SK-N-SH (cell line): ENCODE data around the gene ARHGDIA. TPM values are rescaled to one million over a fixed set of nuclear protein-coding genes. Genes with fewer than 3 reads are reported as not detected.

Source experiments
- CTCF ChIA-PET: fragments of 300-600, 350-600 bp; formaldehyde crosslinking; extraction: SDS; loops from one replicate; lab custom pipeline; 2021; lab: Yijun Ruan, JAX
- POLR2A ChIA-PET: fragments of 350-600 bp; sonication (Branson Sonifier 250); formaldehyde crosslinking; extraction: SDS; loops from one replicate; lab custom pipeline; 2020; ENCODE audit warnings: antibody characterized with exemption, inconsistent platforms; lab: Yijun Ruan, JAX
- DNase-seq: peaks from one replicate; pipeline ENCODE4 v3.0.0; 2012
- H2AFZ ChIP-seq: fragments of 200-600 bp; sonication (generic); 2 replicates; pipeline ENCODE4 v1.8.1; 2016; ENCODE audit warnings: antibody characterized with exemption, mild to moderate bottlenecking, low read depth
- H3F3A ChIP-seq: fragments of 200-600 bp; sonication (generic); replicated peaks from 2 replicates; pipeline ENCODE3; 2016; ENCODE audit warnings: antibody characterized with exemption, mild to moderate bottlenecking; ENCODE audit not compliant: insufficient read depth
- H3K27ac ChIP-seq, 2 experiments: fragments of 200-500 bp in 1 of 2; fragments of 200-600 bp in 1 of 2; sonication (Bioruptor generic) in 1 of 2; sonication (generic), shearing (Covaris generic) in 1 of 2; 2 replicates each; pipeline versions ENCODE4 v1.5.1 to v1.6.1; 2014 to 2016; ENCODE audit warnings: low read depth in 2 of 2, inconsistent platforms in 1 of 2, low read length in 1 of 2, mild to moderate bottlenecking in 1 of 2, mixed read lengths in 1 of 2
- H3K27me3 ChIP-seq: fragments of 200-600 bp; sonication (generic), shearing (Covaris generic); 2 replicates; pipeline ENCODE4 v1.6.1; 2016; ENCODE audit warnings: mixed run types; ENCODE audit not compliant: insufficient read depth
- H3K36me3 ChIP-seq, 2 experiments: fragments of 200-500 bp in 1 of 2; fragments of 200-600 bp in 1 of 2; sonication (Bioruptor generic) in 1 of 2; sonication (generic) in 1 of 2; replicated peaks in 1 of 2; 2 replicates each; pipeline versions ENCODE3 to v1.5.1; 2014 to 2016; ENCODE audit warnings: low read length in 1 of 2, mild to moderate bottlenecking in 1 of 2; ENCODE audit not compliant: insufficient read depth in 2 of 2, control insufficient read depth in 1 of 2
- H3K4me1 ChIP-seq, 2 experiments: fragments of 200-500 bp in 1 of 2; fragments of 200-600 bp in 1 of 2; sonication (Bioruptor generic) in 1 of 2; sonication (generic), shearing (Covaris generic) in 1 of 2; 2 replicates each; pipeline versions ENCODE4 v1.5.1 to v1.6.1; 2014 to 2016; ENCODE audit warnings: low read depth in 1 of 2, low read length in 1 of 2, mixed run types in 1 of 2; ENCODE audit not compliant: insufficient read depth in 2 of 2, control insufficient read depth in 1 of 2
- H3K4me2 ChIP-seq: fragments of 200-600 bp; sonication (generic), shearing (Covaris generic); 2 replicates; pipeline ENCODE4 v1.6.1; 2017; ENCODE audit warnings: mixed run types
- H3K4me3 ChIP-seq, 2 experiments: fragments of 200-500 bp in 1 of 2; fragments of 200-600 bp in 1 of 2; sonication (Bioruptor generic) in 1 of 2; sonication (generic), shearing (Covaris generic) in 1 of 2; 2 replicates each; pipeline versions ENCODE4 v1.5.1 to v1.8.1; 2014 to 2016; ENCODE audit warnings: low read depth in 2 of 2, inconsistent platforms in 1 of 2, low read length in 1 of 2, mild to moderate bottlenecking in 1 of 2, mixed read lengths in 1 of 2, moderate library complexity in 1 of 2
- H3K79me2 ChIP-seq: fragments of 200-600 bp; sonication (generic); 2 replicates; pipeline ENCODE4 v1.8.1; 2017; ENCODE audit warnings: mild to moderate bottlenecking; ENCODE audit not compliant: insufficient read depth
- H3K9ac ChIP-seq: fragments of 200-600 bp; sonication (generic); 2 replicates; pipeline ENCODE4 v1.6.1; 2017; ENCODE audit warnings: mixed run types
- H3K9me2 ChIP-seq: fragments of 200-600 bp; sonication (generic); 2 replicates; pipeline ENCODE4 v1.6.1; 2017; ENCODE audit warnings: mixed run types
- H3K9me3 ChIP-seq: fragments of 200-600 bp; sonication (generic); 2 replicates; pipeline ENCODE4 v1.6.1; 2017; ENCODE audit warnings: mixed run types, mild to moderate bottlenecking, moderate library complexity
- H4K20me1 ChIP-seq: fragments of 200-600 bp; sonication (generic); 2 replicates; pipeline ENCODE4 v1.6.1; 2017; ENCODE audit warnings: mild to moderate bottlenecking, mixed run types; ENCODE audit not compliant: insufficient read depth
- CHD2 ChIP-seq: fragments of 150-350 bp; IDR thresholded peaks from 2 replicates; pipeline ENCODE4 v1.6.1; 2018; ENCODE audit warnings: low read length; ENCODE audit not compliant: partially characterized antibody
- CTCF ChIP-seq: fragments of 200-600 bp; sonication (generic); IDR thresholded peaks from 2 replicates; pipeline ENCODE4 v1.6.1; 2017; ENCODE audit warnings: antibody characterized with exemption, mild to moderate bottlenecking, moderate library complexity
- EP300 ChIP-seq, 2 experiments: IDR thresholded peaks; 2 replicates each; pipeline versions ENCODE4 v1.4.0 to v1.6.1; 2012; ENCODE audit warnings: borderline replicate concordance in 1 of 2, low read depth in 1 of 2, low read length in 1 of 2
- FOXJ3 ChIP-seq: sonication (generic); formaldehyde crosslinking; IDR thresholded peaks from 2 replicates; pipeline ENCODE4 v1.5.1; 2020; ENCODE audit warnings: mild to moderate bottlenecking, missing genetic modification reagents
- FOXM1 ChIP-seq: IDR thresholded peaks from 2 replicates; pipeline ENCODE4 v1.4.0; 2012; ENCODE audit warnings: low read depth, mild to moderate bottlenecking
- GABPA ChIP-seq: IDR thresholded peaks from 2 replicates; pipeline ENCODE4 v1.4.0; 2012; ENCODE audit warnings: low read depth, mild to moderate bottlenecking
- JUND ChIP-seq: IDR thresholded peaks from 2 replicates; pipeline ENCODE4 v1.4.0; 2012
- MEF2A ChIP-seq: IDR thresholded peaks from 2 replicates; pipeline ENCODE4 v1.4.0; 2012; ENCODE audit warnings: low read depth, borderline replicate concordance
- MXI1 ChIP-seq: IDR thresholded peaks from 2 replicates; pipeline ENCODE4 v1.6.1; 2012; ENCODE audit warnings: mild to moderate bottlenecking, low read depth, low read length, improper control_type of control experiment
- POLR2AphosphoS5 ChIP-seq: IDR thresholded peaks from 2 replicates; pipeline ENCODE4 v1.6.1; 2012; ENCODE audit warnings: low read depth, low read length
- RCOR1 ChIP-seq: fragments of 150-350 bp; IDR thresholded peaks from 2 replicates; pipeline ENCODE4 v1.6.1; 2017; ENCODE audit warnings: antibody characterized with exemption, low read length
- REST ChIP-seq: IDR thresholded peaks from 2 replicates; pipeline ENCODE4 v1.6.1; 2012; ENCODE audit warnings: mild to moderate bottlenecking, low read depth, low read length, moderate library complexity
- RXRA ChIP-seq: IDR thresholded peaks from 2 replicates; pipeline ENCODE4 v1.4.0; 2012; ENCODE audit warnings: low read depth, mild to moderate bottlenecking, borderline replicate concordance
- SIN3A ChIP-seq: IDR thresholded peaks from 2 replicates; pipeline ENCODE4 v1.6.1; 2012; ENCODE audit warnings: low read depth, mild to moderate bottlenecking, low read length, moderate library complexity, borderline replicate concordance
- SMC3 ChIP-seq: IDR thresholded peaks from 2 replicates; pipeline ENCODE4 v1.6.1; 2012; ENCODE audit warnings: low read depth, low read length, improper control_type of control experiment
- TAF1 ChIP-seq: IDR thresholded peaks from 2 replicates; pipeline ENCODE4 v1.6.1; 2012; ENCODE audit warnings: low read depth, mild to moderate bottlenecking, low read length, moderate library complexity, borderline replicate concordance
- TEAD4 ChIP-seq: IDR thresholded peaks from 2 replicates; pipeline ENCODE4 v1.4.0; 2012; ENCODE audit warnings: mild to moderate bottlenecking, borderline replicate concordance; ENCODE audit not compliant: insufficient read depth
- YY1 ChIP-seq: IDR thresholded peaks from 2 replicates; pipeline ENCODE4 v1.4.0; 2012; ENCODE audit warnings: low read depth, mild to moderate bottlenecking
- WGBS: methylation state at CpG from one replicate; pipeline ENCODE4 v1.1.6; 2017; ENCODE audit warnings: low lambda C conversion rate; 5-methylcytosine and 5-hydroxymethylcytosine counted together
- polyA plus RNA-seq, 3 experiments: library from polyadenylated mRNA; depleted of rRNA; stranded (reverse); fragments of >200 nt; gene quantifications; 2 replicates each; pipeline ENCODE4 v1.2.3, GENCODE V29; 2012
- TF ChIP-seq, protein P1 (sequence below): IDR thresholded peaks from 2 replicates; pipeline ENCODE4 v1.4.0; 2012; ENCODE audit warnings: low read depth, borderline replicate concordance
- TF ChIP-seq, protein P2 (sequence below): fragments of 150-350 bp; IDR thresholded peaks from 2 replicates; pipeline ENCODE4 v1.6.1; 2016; ENCODE audit warnings: mild to moderate bottlenecking, low read depth, low read length
- TF ChIP-seq, protein P3 (sequence below): fragments of 150-350 bp; IDR thresholded peaks from 2 replicates; pipeline ENCODE4 v1.6.1; 2017; ENCODE audit warnings: antibody characterized with exemption, low read length, low read depth, borderline replicate concordance

Gene ARHGDIA
- polyA plus RNA-seq, 1 of the 3 experiments (the other 2 are of a cell fraction): 385 TPM

DNA sequence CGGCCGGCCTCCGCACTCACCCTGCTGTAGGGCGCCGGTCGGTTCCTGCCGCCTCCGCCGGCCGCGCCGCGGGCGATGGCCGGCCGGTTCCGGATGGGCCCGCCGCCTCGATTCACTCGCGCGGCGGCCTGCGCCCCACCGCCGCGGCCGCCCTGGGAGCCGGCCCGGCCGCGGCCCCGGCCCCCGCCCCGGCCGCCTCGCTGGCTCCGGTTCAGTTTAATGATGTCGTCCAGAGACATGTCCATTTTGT, 20.1 kb upstream of the ARHGDIA start (continued):
- TF ChIP-seq, protein P1, sequence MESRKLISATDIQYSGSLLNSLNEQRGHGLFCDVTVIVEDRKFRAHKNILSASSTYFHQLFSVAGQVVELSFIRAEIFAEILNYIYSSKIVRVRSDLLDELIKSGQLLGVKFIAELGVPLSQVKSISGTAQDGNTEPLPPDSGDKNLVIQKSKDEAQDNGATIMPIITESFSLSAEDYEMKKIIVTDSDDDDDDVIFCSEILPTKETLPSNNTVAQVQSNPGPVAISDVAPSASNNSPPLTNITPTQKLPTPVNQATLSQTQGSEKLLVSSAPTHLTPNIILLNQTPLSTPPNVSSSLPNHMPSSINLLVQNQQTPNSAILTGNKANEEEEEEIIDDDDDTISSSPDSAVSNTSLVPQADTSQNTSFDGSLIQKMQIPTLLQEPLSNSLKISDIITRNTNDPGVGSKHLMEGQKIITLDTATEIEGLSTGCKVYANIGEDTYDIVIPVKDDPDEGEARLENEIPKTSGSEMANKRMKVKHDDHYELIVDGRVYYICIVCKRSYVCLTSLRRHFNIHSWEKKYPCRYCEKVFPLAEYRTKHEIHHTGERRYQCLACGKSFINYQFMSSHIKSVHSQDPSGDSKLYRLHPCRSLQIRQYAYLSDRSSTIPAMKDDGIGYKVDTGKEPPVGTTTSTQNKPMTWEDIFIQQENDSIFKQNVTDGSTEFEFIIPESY: no peak
- TF ChIP-seq, protein P2, sequence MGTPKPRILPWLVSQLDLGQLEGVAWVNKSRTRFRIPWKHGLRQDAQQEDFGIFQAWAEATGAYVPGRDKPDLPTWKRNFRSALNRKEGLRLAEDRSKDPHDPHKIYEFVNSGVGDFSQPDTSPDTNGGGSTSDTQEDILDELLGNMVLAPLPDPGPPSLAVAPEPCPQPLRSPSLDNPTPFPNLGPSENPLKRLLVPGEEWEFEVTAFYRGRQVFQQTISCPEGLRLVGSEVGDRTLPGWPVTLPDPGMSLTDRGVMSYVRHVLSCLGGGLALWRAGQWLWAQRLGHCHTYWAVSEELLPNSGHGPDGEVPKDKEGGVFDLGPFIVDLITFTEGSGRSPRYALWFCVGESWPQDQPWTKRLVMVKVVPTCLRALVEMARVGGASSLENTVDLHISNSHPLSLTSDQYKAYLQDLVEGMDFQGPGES: no peak
- TF ChIP-seq MEF2A: no peak
- TF ChIP-seq SMC3: no peak
- no peak for TF ChIP-seq JUND
- TF ChIP-seq TEAD4: no peak
- no peak for TF ChIP-seq FOXJ3 (CRISPR knock-in tag)
- TF ChIP-seq, all 33 proteins: peak for 0

GRCh38 chr17:81890447-81891302, 19.5 kb upstream of the ARHGDIA start:
- Histone ChIP-seq H3K27ac (peak overlapping the region; percentile 51 to 67), H3K79me2 (peaks cover 91% of the 10 kb centered on the region), H3F3A (peaks cover 22% of the 10 kb centered on the region), H4K20me1 (peaks cover 14% of the 10 kb centered on the region; the same call in 1 of the 2 replicates), H3K9ac (peak overlapping the region; percentile 93), H3K27me3 (no peaks in the 10 kb centered on the region), H3K4me3 (peak overlapping the region; percentile 72 to 98), H3K9me2 (no peaks in the 10 kb centered on the region), H3K4me2 (peak overlapping the region; percentile 94), H3K9me3 (no peaks in the 10 kb centered on the region), H3K4me1 (peaks cover 12 to 19% of the 10 kb centered on the region in 2 experiments), H3K36me3 (peaks cover 46 to 48% of the 10 kb centered on the region in 2 experiments), H2AFZ (no peak overlapping the region)
- 4% methylated on average over 62 of the region's 69 CpGs for WGBS
- ChIA-PET POLR2A (interaction anchor here (0.5 to 1.0 kb wide), 2 partner anchors 160 to 224 kb away, joined by 3 to 6 read pairs; partner anchors contain the start of genes CCDC137 and OXLD1), CTCF (interaction anchor here (1.0 to 5.3 kb wide), 5 partner anchors 21 to 156 kb away, joined by 3 to 30 read pairs (median 5); partner anchors contain the start of gene ARHGDIA)
- peak; percentile 76 for DNase-seq
- TF ChIP-seq CHD2: no peak
- no peak for TF ChIP-seq RXRA
- no peak for TF ChIP-seq SMC3
- no peak; the same call in 1 of the 2 replicates for TF ChIP-seq MXI1
- no peak for TF ChIP-seq FOXM1
- no peak for TF ChIP-seq EP300 (IDR thresholded peaks at IDR 0.05; ENCODE audit: borderline replicate concordance in 1 of 2, low read depth in 1 of 2, low read length in 1 of 2)
- TF ChIP-seq GABPA: no peak
- TF ChIP-seq, protein P3, sequence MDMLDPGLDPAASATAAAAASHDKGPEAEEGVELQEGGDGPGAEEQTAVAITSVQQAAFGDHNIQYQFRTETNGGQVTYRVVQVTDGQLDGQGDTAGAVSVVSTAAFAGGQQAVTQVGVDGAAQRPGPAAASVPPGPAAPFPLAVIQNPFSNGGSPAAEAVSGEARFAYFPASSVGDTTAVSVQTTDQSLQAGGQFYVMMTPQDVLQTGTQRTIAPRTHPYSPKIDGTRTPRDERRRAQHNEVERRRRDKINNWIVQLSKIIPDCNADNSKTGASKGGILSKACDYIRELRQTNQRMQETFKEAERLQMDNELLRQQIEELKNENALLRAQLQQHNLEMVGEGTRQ: no peak
- no peak for TF ChIP-seq RCOR1
- TF ChIP-seq SIN3A: no peak
- TF ChIP-seq CTCF: no peak
- no peak for TF ChIP-seq REST
- TF ChIP-seq POLR2AphosphoS5: no peak
- TF ChIP-seq TAF1: no peak
- TF ChIP-seq YY1: no peak
